Epithelial cell of esophagus (primary cell): ENCODE data around the gene TLK1.

ENCODE experiments used
- DNase-seq: peaks from one replicate; pipeline ENCODE4 v3.0.0; 2010; ENCODE audit warnings: low read depth
- H3K4me3 ChIP-seq: 2 replicates; pipeline ENCODE4 v1.5.1; 2011; ENCODE audit warnings: mild to moderate bottlenecking, low read length, control low read depth
- CTCF ChIP-seq: IDR thresholded peaks from 2 replicates; pipeline ENCODE4 v1.5.1; 2011; ENCODE audit warnings: low read depth, mild to moderate bottlenecking, low read length, control low read depth, inconsistent platforms; ENCODE audit not compliant: insufficient read depth; ENCODE audit errors: missing control alignments

Gene TLK1

DNA sequence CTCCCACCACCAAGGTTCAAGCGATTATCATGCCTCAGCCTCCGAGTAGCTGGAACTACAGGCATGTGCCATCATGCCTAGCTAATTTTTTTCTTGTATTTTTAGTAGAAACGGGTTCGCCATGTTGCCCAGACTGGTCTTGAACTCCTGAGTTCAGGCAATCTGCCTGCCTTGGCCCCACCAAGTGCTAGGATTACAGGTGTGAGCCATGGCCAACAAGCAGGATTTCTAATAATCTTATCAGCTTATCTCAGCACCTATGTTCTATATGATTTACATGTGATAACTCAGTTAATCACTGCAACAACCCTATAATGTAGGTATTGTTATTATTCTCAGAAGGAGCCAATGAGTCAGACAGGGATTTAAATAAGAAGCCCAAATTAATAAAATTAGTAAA, 151.3 kb downstream of the TLK1 start:
- H3K4me3 ChIP-seq = no peak overlapping the region
- DNase-seq = no peak
- TF ChIP-seq CTCF = no peak

GRCh38 chr2:171008550-171009205, 152.0 kb downstream of the TLK1 start:
- no peak for TF ChIP-seq CTCF
- no peak overlapping the region for H3K4me3 ChIP-seq
- DNase-seq = no peak

- no peak for TF ChIP-seq CTCF
- DNase-seq = no peak
These were observed 155.9 kb downstream of the TLK1 start for GRCh38 chr2:171004833-171005232.

DNA sequence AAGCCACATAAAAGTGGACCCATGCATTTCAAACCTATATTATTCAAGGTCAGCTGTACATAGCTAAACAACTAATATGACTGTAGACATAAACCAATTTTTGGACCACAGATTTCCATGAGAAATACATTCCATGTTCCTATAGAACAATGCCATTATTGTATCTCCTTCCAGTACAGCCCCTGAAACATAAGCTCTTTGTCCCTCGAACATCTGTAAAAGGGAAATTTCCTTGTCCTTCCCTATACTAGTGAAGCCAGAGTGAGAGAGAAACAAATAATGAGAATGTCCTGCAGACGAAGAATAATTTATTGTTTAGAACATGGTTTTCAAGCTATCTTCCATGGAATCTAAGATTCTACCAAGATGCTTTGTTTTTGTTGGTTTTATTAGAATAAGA, 156.3 kb downstream of the TLK1 start:
- H3K4me3 ChIP-seq = no peak overlapping the region
- DNase-seq = no peak
- no peak for TF ChIP-seq CTCF

More at GRCh38 chr2:171004833-171005232, 155.9 kb downstream of the TLK1 start:
- H3K4me3 ChIP-seq = no peak overlapping the region

DNA sequence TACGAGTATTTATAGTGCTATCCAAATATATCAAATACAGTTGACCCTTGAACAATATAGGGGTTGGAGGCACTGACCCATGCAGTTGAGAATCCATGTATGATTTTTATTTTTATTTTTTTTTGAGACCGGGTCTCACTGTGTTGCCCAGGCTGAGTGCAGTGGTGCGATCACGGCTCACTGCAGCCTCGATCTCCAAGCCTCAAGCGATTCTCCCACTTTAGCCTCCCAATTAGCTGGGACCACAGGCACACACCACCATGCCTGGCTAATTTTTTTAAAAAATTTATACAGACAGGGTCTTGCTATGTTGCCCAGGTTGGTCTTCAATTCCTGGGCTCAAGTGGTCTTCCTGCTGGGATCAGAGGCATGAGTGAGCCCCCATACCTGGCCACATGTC, 161.0 kb downstream of the TLK1 start:
- DNase-seq = no peak
- no peak for TF ChIP-seq CTCF
- H3K4me3 ChIP-seq = no peak overlapping the region

DNA sequence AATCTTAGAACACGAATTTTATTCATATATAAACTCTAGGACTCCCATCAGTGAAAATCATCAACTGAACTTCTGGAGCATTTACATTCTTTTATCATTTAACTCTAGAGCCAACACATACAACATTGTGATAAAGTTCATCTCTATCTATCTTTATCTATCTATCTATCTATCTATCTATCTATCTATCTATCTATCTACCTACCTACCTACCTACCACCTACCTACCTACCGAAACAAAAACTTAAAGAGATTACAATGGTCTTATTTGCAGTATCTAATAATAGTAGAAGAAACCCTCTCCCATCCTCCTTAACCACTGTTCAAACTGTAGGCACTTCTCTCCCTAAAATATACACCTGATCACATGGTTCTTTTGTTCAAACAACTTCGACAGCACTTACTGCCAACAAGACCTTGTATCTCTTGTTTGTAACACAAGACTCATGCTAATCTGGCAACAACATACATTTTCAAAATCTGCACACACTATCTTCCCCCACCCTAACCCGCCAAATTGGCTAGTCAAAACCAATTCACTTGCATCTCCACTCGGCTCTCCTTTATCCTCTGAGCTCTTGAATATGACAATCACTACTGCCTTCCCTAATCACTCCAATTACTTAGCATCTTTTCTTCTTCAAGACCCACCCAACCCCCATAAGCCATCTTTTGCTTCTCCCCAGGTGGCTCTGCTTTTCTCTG, 162.6 kb downstream of the TLK1 start:
- no peak for DNase-seq
- no peak for TF ChIP-seq CTCF
- no peak overlapping the region for H3K4me3 ChIP-seq

DNA sequence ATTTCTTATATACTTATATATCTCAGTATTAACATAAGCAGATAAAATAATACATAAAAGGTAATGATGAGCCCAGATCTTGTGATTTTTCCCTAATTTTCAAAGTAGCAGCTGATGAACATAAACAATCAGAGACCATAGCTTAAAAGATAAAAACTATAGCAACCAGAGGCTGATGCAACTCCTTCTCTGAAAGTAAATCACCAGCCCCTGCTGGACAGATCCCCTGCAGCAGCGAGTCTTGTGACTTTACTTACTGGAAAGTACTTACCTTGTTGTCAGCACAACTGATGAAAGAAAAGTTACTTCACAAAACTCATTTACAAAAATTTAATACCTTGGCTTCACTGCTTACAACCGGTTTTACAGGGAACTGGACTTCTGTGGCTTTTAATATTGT, 164.4 kb downstream of the TLK1 start:
- no peak overlapping the region for H3K4me3 ChIP-seq
- no peak for TF ChIP-seq CTCF
- no peak for DNase-seq
